ENCODE measurements around the gene ABHD17B.

Gene ABHD17B

GRCh38 chr9:71937898-71938297 is 26.9 kb upstream of the ABHD17B start:
- Mint-ChIP-seq H3K27me3 (ENCODE audit: low read depth, poor library complexity) (no peaks in the 10 kb centered on the region), H3K4me1 (no peaks in the 10 kb centered on the region), H3K9me3 (peaks cover 2% of the 10 kb centered on the region), H3K4me3 (no peak overlapping the region), H3K36me3 (ENCODE audit: low read depth) (peaks cover 3% of the 10 kb centered on the region), H3K27ac (no peak overlapping the region)
- no peak for TF ChIP-seq CTCF (IDR thresholded peaks at IDR 0.05)
- DNase-seq: no peak

- DNase-seq: no peak
- Mint-ChIP-seq H3K27me3 (ENCODE audit: low read depth, poor library complexity) (no peaks in the 10 kb centered on the region), H3K4me1 (no peaks in the 10 kb centered on the region), H3K27ac (no peak overlapping the region), H3K9me3 (peaks cover 4% of the 10 kb centered on the region), H3K4me3 (no peak overlapping the region), H3K36me3 (ENCODE audit: low read depth) (peaks cover 9% of the 10 kb centered on the region)
- no peak for TF ChIP-seq CTCF (IDR thresholded peaks at IDR 0.05)
These were observed 26.2 kb upstream of the ABHD17B start for GRCh38 chr9:71937070-71937625.

- H3K27me3 Mint-ChIP-seq (ENCODE audit: low read depth, poor library complexity): no peaks in the 10 kb centered on the region
- no peak overlapping the region for H3K27ac Mint-ChIP-seq
- TF ChIP-seq CTCF (IDR thresholded peaks at IDR 0.05): no peak
- peaks cover 6% of the 10 kb centered on the region for H3K9me3 Mint-ChIP-seq
- peaks cover 13% of the 10 kb centered on the region for H3K36me3 Mint-ChIP-seq (ENCODE audit: low read depth)
- no peak for DNase-seq
- peaks cover 2% of the 10 kb centered on the region for H3K4me1 Mint-ChIP-seq
- H3K4me3 Mint-ChIP-seq: no peak overlapping the region
These were observed 25.1 kb upstream of the ABHD17B start for GRCh38 chr9:71936066-71936465.

DNA sequence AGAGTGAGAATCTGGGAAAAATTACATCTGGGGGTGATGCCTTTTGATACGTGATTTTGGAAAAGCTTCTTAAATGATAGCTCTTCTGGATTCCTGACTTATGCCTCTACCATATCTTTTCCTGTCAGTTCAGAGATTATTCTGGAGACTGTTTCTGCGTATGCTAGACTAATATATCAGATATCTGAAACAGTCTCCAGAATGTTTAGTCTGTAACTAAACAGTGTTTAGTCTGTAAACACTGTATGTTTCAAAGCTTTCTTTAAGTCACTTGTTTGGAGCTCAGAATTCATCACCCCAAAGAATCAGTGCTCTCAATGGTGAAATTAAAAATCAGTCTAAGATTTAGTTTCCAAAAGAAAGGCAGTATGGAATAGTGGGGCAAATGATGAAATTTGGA is 20.2 kb upstream of the ABHD17B start:
- Mint-ChIP-seq H3K4me3 (no peak overlapping the region), H3K36me3 (ENCODE audit: low read depth) (peaks cover 13% of the 10 kb centered on the region), H3K9me3 (peaks cover 6% of the 10 kb centered on the region), H3K4me1 (peaks cover 6% of the 10 kb centered on the region), H3K27me3 (ENCODE audit: low read depth, poor library complexity) (no peaks in the 10 kb centered on the region), H3K27ac (no peak overlapping the region)
- DNase-seq: no peak
- TF ChIP-seq CTCF (IDR thresholded peaks at IDR 0.05): no peak

DNA sequence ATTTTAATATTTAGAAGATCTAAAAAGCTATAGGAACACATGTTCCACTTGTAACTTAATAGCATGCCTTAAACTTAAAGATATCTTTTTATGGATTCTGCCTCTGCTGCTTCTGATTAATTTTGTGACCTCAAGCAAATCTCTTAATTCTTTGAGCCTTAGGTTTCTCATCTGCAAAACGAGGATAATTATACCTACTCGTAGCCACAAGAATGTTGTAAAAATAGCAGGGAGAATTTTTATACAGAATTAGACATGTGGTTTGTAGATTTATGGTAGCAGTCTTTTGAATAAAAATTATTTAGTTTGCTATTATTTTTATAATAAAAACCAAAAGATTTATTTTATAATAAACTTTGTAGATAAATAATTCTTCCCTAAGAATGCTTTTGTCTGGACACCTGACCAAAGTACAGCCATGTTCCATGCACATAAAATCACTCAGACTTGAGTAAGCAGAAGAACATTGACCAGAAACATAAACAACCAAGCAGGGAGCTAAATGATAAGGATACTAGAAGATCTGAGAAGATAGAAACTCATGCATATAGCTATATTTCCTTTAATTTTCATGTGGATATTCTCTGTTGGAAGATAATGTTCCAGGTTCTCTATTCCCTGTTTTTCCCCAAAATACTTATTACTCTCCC is 18.9 kb upstream of the ABHD17B start:
- H3K4me3 Mint-ChIP-seq: no peak overlapping the region
- peaks cover 6% of the 10 kb centered on the region for H3K4me1 Mint-ChIP-seq
- H3K27ac Mint-ChIP-seq: no peak overlapping the region
- no peak for DNase-seq
- peaks cover 13% of the 10 kb centered on the region for H3K36me3 Mint-ChIP-seq (ENCODE audit: low read depth)
- H3K9me3 Mint-ChIP-seq: peaks cover 6% of the 10 kb centered on the region
- no peaks in the 10 kb centered on the region for H3K27me3 Mint-ChIP-seq (ENCODE audit: low read depth, poor library complexity)
- TF ChIP-seq CTCF (IDR thresholded peaks at IDR 0.05): no peak

DNA sequence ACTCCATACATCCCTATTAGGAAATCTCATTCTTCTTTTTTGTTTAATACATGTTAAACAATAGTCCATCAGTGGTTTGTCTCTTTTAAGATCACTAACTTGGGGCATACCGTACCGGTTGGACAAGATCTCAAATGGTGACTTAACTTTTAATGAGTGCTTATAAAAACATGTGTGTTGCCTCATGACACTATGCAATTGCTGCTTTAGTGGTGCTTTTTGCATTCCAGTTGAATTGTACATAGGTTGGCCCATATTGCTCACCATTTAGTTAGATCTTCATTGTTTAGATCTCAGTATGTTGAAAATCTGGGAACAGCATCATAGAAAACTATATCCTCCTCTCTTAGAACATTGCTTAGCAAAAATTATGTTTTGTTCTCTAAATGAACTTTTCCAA is 18.2 kb upstream of the ABHD17B start:
- no peaks in the 10 kb centered on the region for H3K27me3 Mint-ChIP-seq (ENCODE audit: low read depth, poor library complexity)
- peaks cover 6% of the 10 kb centered on the region for H3K4me1 Mint-ChIP-seq
- no peak for DNase-seq
- no peak overlapping the region for H3K27ac Mint-ChIP-seq
- H3K36me3 Mint-ChIP-seq (ENCODE audit: low read depth): peaks cover 13% of the 10 kb centered on the region
- no peak for TF ChIP-seq CTCF (IDR thresholded peaks at IDR 0.05)
- peaks cover 6% of the 10 kb centered on the region for H3K9me3 Mint-ChIP-seq
- no peak overlapping the region for H3K4me3 Mint-ChIP-seq
